ENCODE measurements around the gene NEUROG2.
"Not testable (repeated sequence)": the region's sequence is repeated elsewhere in the genome, so short reads cannot be mapped to it uniquely, and the experiment has no call there.

The NEUROG2 gene

GRCh38 chr4:112502871-112503270 lies 13.1 kb downstream of the NEUROG2 start:
- no peak for DNase-seq (ENCODE audit: low read depth, low spot score)
- H3K27ac ChIP-seq: no peak overlapping the region

GRCh38 chr4:112492321-112492720 lies 23.7 kb downstream of the NEUROG2 start:
- DNase-seq (ENCODE audit: low read depth, low spot score): no peak
- H3K27ac ChIP-seq: no peak overlapping the region

DNA sequence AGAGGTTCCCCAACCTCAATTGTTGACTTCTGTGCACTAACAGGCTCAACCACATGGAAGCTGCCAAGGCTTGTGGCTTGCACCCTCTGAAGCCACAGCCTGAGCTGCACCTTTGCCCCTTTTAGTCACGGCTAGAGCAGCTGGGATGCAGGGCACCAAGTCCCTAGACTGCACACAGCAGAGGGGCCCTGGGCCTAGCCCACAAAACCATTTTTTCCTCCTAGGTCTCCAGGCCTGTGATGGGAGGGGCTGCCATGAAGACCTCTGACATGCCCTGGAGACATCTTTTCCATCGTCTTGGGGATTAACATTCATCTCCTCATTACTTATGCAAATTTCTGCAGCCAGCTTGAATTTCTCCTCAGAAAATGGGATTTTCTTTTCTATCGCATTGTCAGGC lies 25.2 kb downstream of the NEUROG2 start:
- not testable (repeated sequence) for H3K27ac ChIP-seq; DNase-seq (ENCODE audit: low read depth, low spot score)

- DNase-seq (ENCODE audit: low read depth, low spot score): no peak
- H3K27ac ChIP-seq: no peak overlapping the region
These were observed 30.1 kb downstream of the NEUROG2 start for GRCh38 chr4:112485930-112486329.

- no peak for DNase-seq (ENCODE audit: low read depth, low spot score)
- H3K27ac ChIP-seq: no peak overlapping the region
These were observed 42.0 kb downstream of the NEUROG2 start for GRCh38 chr4:112473985-112474384.

- DNase-seq (ENCODE audit: low read depth, low spot score): no peak
- no peak overlapping the region for H3K27ac ChIP-seq
These were observed 43.7 kb downstream of the NEUROG2 start for GRCh38 chr4:112472318-112472717.

All from epithelial cell of prostate (primary cell).